NCI-H1048 (cell line): ENCODE results near the gene CISH.

Experiments used
- DNase-seq: peaks from one replicate; lab custom pipeline; 2025; lab: John Stamatoyannopoulos, UW

CISH gene, protein sequence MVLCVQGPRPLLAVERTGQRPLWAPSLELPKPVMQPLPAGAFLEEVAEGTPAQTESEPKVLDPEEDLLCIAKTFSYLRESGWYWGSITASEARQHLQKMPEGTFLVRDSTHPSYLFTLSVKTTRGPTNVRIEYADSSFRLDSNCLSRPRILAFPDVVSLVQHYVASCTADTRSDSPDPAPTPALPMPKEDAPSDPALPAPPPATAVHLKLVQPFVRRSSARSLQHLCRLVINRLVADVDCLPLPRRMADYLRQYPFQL

DNA sequence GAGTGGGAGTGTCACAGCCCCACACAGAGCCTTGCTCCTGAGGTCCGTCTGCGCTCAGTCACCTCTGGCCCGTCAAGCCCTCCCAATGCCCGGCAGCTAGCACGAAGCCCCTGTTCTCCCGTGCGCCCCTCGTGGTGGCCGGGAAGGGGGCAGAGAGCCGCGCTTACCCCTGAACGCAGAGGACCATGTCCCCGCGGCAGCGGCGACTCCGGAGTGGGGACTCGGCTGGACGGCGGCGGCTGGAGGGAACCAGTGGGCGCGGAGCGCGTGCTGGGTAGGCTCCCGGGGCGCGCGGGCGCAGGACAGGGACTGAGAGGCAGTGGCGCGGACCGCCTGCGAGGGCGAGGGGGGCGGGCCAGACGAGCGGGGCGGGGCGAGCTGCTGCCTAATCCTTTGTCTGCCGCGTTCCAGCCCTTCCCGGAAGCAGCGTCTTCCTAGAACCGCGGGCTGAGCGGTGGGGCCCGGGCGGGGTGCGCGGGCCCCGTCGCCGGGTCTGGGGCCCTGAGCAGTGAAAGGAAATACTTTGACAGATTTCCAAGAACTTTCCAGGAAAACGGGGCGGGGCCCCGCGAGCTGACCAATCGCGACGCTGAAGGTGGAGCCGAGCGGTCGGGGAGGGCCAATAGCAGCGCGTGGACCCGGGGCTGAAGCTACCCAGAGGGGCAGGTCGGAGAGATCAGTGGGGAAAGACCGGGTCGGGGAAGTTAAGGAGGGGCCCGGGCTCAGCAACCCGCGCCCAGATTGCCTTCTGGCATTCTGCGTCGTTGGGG lies at the start of gene CISH:
Gene CISH, minus strand, starts transcription at position 311 of the 770 bp plus-strand sequence. Its CDS starts 124 bp downstream, at position 187.
- DNase-seq = peak; percentile 92

DNA sequence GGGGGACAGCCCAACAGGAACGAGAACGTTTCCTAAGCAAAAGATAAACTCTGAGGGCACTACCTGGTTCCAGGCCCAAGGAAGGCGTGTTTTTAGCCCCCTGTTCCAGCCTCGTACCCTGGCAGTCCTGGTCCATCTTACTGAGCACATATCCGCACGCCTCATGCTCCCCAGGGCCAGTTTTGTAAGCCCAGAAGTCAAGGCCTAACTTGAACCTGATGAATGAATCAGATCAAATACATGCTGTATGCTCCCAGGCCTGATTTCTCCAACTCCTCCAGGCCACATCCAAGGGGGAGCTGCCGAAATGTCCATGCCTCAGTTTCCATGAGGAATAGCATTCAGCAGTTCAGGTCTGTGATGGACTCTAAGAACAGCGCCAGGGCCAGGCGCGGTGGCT lies 48.8 kb upstream of the CISH start:
- no peak for DNase-seq

DNA sequence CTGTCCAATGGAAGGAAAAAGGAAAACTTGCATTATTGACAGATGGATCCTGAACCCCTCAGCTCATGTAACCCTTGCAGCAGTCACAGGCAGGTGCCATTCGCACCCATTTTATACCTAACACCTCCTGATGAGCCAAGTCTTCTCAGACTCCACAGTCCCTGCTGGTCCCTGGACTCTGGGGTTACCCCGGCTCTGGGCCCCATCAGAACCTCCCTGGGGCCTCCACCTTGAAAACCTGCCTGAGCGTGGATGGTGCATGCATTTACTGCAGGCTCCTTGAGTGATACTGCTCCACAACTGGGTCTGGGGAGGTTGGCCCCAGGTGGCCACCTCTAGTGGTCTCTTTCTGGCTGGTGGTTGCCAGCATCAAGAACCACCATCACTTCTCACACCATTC lies 47.3 kb upstream of the CISH start:
- no peak for DNase-seq

DNA sequence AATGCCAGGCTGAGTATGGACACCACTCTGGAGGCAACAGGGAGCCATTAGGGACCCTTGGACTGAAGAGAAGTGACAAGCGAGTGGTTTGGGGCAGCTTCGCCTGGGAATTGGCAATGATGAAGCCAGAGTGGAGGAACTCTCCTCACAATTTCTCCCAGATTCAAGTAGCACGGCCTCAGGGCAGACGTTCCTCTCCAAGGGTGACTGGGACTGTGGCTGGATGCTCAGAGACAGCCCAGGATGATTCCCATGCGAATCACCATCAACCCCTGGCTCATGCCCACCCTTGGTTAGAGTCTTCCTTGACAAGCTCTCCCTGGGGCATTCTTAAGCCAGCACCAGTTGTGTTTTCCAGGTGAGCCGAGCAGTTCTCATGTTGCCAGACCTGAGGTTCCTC lies 46.8 kb upstream of the CISH start:
- DNase-seq = no peak

DNA sequence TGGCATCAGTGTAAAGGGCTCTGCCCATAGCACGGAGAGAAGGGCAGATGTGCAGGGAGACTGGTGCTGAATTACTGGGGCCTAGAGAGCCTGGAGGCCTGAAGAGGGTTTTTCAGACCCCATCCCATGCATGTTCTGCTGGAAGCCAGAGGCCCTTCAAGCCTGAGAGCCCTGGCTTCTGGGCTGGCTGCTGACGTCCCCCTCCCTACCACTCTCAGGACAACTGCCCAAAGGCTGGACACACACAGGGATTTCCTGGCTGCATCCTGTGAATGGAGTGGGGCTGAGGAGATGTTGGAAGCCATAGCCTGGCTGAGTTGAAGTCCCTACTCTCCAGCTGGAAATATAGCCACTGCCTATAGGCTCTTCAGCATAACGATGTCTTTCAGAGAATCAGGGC lies 46.2 kb upstream of the CISH start:
- DNase-seq = no peak

DNA sequence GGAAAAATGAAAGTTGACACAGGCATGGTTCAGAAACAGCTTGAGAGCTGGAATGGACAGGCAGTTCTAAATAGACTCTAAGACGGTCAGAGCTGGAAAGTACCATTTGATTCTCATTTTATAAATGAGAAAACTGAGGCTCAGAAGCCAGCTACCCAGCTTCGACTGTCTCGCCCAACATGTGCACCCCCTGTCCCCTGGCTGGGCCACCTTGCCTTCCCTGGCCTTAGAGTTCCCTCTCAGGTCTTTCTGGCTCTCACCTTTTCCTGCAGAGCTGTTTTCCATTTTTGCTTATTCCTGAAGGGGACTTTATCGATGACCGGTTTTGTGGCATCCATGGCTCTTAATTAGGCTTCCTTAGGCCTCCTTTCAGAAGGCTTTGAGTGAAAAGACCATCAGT lies 45.8 kb upstream of the CISH start:
- no peak for DNase-seq

DNA sequence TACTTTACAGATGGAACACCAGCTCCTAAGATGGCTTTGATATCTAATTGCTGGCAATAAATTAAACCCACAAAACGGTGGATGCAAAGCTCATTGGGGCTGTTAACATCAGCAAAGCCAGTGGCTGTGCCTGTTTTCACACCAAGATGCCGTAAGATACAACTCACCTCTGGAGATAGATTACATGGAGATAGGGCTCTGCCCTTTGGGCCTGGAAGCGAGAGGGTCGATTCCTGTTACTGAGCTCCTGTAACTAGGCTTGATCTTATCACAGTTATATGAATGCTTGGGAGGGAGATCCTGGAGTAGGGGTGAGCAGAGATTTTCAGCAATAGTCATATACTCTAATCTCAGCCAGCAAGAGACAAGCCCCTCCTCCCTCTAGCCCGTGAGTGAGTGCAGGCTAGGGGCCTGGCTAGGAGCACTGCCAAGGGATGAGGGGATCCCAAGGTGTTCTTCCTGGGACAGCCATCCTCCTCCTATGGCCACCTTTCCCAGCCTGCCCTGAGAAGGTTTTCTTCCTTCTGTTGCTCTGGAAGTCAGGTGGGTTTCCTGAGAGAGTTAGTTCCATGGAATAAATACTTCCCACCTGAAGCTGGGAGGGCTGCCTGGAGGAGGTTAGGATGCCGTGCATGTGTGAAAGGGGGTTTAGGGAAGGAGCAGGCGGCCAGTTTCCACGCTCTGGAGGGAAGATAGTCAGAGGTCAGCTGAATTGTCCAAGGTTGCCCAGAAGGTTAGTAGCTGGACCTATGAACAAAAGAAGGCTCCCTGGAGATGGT lies 45.0 kb upstream of the CISH start:
- no peak for DNase-seq

DNA sequence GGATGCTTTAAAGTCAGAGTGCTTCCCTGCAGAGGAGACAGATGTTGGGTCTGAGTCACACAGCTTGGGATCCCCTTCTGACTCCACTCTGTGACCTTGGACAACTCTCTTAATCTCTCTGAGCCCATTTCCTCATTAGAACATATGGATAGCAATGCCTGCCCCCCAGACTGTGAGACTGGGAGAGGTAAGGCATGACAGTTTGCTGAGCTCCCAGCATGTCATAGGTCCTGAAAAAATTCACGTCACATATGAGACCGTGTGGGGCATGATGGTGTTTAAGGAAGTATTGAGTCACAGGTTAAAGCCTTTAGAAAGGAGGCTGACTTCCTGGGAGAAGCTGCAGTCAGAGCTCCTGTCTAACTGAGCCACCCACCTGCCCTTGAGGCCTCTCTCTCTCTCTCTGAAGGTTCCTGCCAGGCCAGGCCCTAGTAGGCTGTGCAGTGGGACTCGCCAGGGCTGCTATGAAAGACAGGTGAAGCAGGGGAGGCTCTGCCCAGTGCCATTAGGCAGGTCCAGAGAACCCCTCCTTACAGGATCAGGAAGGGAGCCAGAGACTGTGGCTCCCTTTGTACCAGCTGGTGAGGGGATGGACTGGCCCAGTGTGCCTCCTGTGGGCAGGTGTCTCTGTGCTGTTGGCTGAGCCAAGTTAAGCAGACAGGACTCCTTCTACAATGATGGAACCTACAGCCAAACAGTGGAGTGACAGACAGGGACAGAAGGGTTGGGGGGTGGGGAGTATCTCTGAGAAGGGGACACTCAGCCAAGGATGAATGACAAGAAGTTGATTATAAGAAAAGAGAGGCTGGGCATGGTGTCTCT lies 43.6 kb upstream of the CISH start:
- DNase-seq = no peak

DNA sequence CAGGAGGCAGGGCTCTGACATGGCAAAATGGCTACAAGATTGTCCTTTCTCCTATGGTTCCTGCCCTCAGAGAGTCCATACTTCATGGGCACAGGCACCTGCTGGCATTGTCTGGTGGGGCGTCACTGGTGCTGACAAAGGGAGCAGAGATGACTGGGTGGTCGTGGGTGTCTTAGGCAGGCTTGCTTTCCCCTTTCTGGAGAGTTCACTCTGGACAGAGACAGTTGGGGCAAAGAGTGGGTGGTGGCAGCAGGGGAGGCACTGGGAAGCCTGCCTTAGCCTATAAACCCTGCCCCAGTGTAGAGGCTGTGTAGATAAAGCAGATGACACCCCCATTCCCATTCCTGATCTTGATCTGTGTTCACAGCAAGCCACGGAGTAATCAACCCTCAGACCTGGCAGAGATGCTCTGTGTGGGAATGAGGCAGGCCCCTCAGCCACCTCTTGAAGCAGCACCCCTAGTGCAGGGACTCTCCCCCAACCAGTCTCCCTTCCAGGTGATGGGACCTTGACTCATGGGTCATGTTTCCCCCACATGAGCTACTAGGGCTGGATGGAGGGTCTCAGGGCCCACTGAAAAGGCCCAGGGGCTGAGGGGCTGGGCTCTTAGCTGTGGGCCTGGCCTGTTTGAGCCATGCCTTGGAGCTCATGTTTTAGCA lies 42.5 kb upstream of the CISH start:
- DNase-seq = no peak

DNA sequence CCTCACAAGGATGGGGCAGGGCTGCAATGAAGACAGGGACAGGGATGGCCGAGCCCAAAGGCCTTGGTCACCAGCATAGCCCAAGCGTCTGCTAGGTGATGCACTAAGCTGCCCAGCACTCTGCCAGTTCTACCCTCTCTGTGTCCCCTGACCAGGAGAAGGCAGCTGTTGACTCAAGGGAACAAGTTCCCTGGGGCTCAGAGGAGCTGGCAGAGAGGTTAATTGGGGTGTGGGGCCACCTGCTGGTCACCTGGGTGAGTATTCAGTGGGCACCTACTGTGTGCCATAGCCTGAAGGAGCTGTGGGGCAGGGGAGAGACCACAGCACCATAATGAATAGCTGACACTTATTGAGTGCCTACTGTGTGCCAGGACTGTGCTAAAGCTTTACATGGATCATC lies 41.1 kb upstream of the CISH start:
- DNase-seq = no peak

DNA sequence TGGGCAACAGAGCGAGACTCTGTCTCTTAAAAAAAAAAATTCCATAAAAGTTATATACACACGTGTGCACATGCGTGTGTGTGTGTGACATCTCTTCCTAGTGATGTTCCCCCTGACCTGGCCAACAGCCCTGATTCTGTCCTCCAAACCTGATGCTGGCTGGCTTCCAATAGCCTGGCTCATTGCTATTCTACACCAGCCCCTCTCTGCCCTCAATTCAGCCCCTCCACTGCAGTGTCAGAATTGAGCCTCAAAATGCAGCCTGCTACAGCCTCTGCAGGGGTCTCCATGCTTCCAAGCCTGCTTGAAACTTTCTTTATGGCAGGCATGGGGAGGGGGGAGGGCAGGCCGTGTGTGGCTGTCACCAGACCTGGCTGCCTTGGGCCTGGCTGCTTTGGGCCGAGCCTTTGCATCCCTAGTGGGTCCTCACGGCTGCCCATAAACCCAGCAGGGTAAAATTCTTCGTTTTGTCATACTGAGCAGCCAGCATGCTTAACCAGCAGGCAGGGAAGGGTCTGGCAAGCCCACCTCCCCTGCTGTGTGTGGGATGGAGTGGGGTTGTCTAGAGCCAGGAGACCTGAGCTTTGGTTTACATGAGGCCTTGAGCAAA lies 40.5 kb upstream of the CISH start:
- no peak for DNase-seq

DNA sequence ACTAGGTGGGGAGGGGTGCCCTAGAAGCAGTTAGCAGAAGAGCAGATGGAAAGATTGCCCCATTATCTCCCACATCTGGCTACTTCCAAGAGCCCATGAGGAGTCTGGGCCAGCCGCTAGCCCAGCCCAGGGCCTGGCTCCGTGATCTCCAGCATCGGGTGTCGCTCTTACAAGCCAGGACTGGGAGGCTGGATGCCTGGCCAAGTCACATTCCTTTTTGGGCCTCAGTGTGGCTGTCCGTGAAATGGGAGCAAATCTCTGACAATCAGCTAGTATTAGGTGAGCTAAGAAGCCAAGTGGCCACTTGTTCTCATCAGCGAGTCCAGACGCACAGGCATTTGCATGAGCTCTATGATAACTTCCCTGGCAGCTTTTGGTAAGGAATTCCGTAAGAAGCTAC lies 39.9 kb upstream of the CISH start:
- DNase-seq = no peak

DNA sequence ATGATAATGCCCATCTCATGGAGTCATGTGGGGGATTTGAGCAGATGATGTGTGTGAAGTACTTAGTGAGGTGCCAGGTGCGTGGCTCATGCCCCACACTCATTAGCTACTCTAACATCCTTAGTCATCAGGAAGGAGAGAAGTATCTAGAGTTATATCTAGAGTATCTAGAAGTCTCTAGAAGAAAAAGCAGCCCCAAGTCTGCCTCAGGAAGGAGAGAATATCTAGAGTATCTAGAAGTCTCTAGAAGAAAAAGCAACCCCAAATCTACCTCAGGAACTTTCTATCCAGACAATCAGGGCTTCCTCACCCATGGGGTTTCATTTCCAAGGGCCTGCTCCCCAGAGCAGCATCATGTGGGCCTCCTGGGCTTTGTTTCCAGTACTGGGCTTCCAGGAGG lies 38.4 kb upstream of the CISH start:
- DNase-seq = no peak

DNA sequence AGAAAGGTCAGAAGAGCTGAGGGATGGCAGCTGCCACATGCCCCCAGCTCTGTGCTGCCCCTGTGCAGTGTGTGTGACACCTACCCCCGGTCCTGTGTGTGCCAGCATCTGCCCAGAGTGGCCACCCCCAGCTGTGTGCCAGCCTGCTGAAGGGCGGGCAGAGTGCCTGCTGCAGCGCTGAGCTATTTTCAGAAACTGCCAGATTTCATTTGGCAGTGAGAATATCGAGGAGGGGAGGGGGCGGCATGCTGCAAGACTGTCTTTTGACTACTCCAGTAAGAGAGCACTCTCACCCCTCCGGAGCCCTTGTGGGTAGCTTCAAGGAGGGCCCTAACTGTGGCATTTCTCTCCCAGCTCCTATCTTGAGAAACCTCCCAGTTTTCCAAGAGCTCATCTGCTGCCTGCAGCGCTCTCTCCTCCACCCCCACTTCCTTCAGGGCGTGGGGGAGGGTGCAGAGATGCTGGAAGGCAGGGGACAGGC lies 37.9 kb upstream of the CISH start:
- no peak for DNase-seq

DNA sequence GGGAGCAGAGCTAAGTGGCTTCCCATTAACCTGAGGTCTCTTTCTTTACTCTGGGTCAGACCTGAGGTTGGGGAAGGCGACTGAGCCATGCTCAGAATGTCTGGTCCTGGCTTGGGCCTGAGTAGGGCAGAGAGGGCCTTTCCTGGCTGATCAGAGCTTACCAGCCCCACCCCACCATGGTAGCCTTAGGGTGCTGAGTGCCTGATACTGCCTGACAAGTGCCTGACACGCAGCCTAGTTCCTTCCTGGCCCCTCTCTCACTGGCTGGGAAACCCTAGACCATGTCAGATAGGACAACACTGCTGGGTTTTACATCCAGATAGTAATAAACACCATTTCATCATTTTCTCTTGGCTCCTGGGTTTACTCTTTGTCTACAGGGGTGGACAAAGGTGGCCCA lies 37.4 kb upstream of the CISH start:
- no peak for DNase-seq

DNA sequence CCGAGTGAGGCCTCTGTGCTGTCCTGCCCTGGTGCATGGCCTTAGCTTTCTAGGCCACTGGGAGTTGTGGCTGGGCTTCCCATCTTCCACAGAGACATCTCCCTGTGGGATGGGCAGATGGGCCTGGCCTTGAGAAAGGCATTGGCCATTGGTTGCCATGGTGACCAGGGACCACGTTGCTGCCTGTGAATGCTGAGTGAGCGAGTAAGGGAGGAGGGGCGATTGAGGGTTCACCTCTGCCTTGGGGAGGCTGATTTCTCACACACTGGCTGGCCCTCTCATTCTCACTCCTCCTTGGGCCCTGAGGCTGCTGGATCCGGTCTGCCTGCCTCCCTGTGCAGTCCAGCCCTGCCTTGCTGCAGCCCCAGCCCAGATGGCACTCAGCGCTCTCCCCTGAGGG lies 36.7 kb upstream of the CISH start:
- DNase-seq = no peak

DNA sequence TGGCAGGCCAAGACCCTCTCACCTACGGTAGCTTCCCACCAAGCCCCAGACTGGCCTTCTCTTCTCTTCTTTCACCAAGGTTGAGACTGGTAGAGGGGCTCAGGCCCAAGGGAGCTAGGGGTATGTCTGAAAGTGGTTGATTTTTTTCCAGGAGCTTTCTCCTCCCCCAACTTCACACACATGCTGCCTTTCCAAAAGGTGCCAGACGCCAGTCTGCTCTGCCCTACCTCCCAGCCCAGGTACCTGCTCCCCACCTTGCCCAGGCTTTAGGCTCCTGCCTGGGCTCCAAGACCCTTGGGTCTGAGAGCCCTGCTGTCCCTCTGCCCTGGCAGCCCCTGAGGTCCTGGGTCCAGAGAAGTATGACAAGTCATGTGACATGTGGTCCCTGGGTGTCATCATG lies 33.8 kb upstream of the CISH start:
- DNase-seq = no peak

DNA sequence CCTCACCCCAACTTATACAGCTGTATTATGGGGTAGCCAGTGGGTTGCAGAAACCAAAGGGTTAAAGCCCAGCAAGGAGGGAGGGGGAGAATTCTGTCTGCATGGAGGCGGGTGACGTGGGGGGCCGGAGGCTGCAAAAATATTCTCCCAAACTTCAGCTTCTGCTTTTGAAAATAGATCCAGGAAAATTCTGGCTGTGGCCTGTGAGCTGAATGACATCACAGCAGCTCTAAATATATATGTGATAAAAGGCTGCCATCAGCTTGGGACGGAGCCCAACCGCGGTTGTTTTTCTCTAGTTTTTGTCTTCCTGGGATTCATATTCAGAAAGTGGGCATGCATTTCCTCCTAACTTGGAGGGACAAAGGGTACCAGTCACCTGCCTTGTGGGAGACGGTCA lies 33.0 kb upstream of the CISH start:
- no peak for DNase-seq

DNA sequence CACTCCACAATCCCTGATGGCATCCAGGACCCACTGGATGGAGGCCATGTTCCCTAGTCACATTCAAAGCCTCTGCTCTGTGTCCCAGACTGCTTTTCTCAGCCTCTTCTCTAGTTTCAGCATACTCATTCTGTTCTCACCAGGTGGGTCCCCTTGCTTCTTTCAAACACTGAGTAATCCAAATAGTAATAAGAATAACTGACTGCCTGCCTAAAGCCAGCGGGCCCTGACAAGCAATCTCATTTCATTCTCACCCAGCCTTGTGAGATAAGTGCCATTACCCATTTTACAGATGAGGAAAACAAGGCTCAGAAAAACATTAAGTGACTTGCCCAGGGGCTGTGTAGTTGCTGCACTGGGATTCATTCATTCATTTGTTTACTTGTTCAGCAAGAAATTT lies 30.8 kb upstream of the CISH start:
- DNase-seq = no peak

DNA sequence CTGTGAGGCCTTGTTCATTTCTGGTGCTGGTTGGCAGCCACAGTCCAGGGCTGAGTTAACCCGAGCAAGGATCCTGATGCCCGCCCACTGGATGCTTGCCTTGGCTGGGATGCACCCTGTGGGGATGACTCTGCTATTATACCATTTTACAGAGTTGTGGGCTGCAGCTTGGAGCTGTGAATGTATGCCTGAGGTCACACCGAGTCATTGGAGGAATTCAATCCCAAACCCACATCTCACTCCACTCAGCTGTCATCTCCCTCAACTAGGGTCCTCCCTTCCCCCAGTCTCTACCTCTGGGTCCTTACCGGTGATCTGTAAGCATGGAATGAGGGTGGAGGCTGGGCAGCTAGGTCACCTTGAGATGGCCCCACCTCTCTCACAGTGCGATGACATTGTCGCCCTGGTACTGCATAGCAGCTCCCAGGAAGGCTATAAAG lies 27.5 kb upstream of the CISH start:
- no peak for DNase-seq

DNA sequence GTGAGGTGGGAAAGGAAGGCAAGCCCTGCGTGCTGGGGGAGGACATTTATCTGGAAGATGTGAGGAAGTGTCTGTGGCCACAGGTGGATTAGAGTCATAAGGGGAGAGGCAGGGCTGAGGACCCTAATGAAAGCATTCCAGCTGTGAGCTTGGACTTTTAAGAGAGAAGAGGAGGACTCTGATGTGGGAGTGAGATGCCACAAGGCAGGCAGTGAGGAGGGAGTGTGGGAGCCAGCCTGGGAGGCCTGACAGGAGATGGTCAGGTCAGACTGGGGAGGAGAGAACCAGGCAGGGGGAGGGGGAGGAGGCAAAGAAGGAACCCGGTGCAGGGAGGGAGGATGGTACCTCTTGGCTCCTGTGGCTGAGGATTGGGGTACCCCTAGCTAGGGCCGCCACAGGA lies 26.4 kb upstream of the CISH start:
- no peak for DNase-seq
